HEK293 (cell line): ENCODE data around the gene CRNKL1.

Experiments
- CTCF ChIA-PET: fragments of 350-600 bp; formaldehyde crosslinking; extraction: SDS; loops from one replicate; lab custom pipeline; 2021; ENCODE audit warnings: antibody characterized with exemption; lab: Yijun Ruan, JAX
- POLR2A ChIA-PET: fragments of 300-600 bp; formaldehyde crosslinking; extraction: SDS; loops from one replicate; lab custom pipeline; 2020; ENCODE audit warnings: antibody characterized with exemption, inconsistent platforms; lab: Yijun Ruan, JAX
- H3K27ac ChIP-seq: fragments of 200-500 bp; sonication (Bioruptor generic); 2 replicates; pipeline ENCODE4 v1.5.1; 2014; ENCODE audit warnings: low read depth, low read length, control low read depth, inconsistent platforms; ENCODE audit errors: extremely low read depth
- H3K36me3 ChIP-seq, 2 experiments: fragments of 200-500 bp in 1 of 2; sonication (Bioruptor generic) in 1 of 2; 1 replicate in 1 of 2; 2 replicates in 1 of 2; pipeline ENCODE4 v1.5.1; 2014 to 2017; ENCODE audit warnings: inconsistent platforms in 2 of 2, low read length in 2 of 2; ENCODE audit not compliant: control insufficient read depth in 2 of 2, insufficient read depth in 1 of 2
- H3K4me1 ChIP-seq: fragments of 200-500 bp; sonication (Bioruptor generic); 2 replicates; pipeline ENCODE4 v1.5.1; 2014; ENCODE audit warnings: mild to moderate bottlenecking, low read length, inconsistent platforms; ENCODE audit not compliant: control insufficient read depth, insufficient read depth
- H3K4me3 ChIP-seq: 2 replicates; pipeline ENCODE4 v1.5.1; 2011; ENCODE audit warnings: low read depth, mild to moderate bottlenecking, control low read depth, low read length, moderate library complexity
- H3K9me3 ChIP-seq: fragments of 200-500 bp; sonication (Bioruptor generic); 2 replicates; pipeline ENCODE4 v1.5.1; 2014; ENCODE audit warnings: low read depth, low read length, inconsistent platforms; ENCODE audit not compliant: control insufficient read depth, insufficient read depth
- EGR2 ChIP-seq: fragments of 450-650 bp; formaldehyde crosslinking; IDR thresholded peaks from 2 replicates; pipeline ENCODE4 v1.5.1; 2016; ENCODE audit warnings: low read depth, missing biosample characterization, missing genetic modification characterization
- GLI4 ChIP-seq: fragments of 450-650 bp; formaldehyde crosslinking; IDR thresholded peaks from 2 replicates; pipeline ENCODE4 v1.5.1; 2016; ENCODE audit warnings: missing biosample characterization, missing genetic modification characterization
- HOXC10 ChIP-seq: sonication (generic); formaldehyde crosslinking; IDR thresholded peaks from 2 replicates; pipeline ENCODE4 v1.8.1; 2023; ENCODE audit warnings: mild to moderate bottlenecking, missing genetic modification reagents
- SCRT1 ChIP-seq: fragments of 450-650 bp; formaldehyde crosslinking; IDR thresholded peaks from 2 replicates; pipeline ENCODE4 v1.5.1; 2016; ENCODE audit warnings: missing biosample characterization, missing genetic modification characterization, borderline replicate concordance
- SCRT2 ChIP-seq: fragments of 450-650 bp; formaldehyde crosslinking; IDR thresholded peaks from 2 replicates; pipeline ENCODE4 v1.5.1; 2016; ENCODE audit warnings: missing biosample characterization, missing genetic modification characterization
- SETDB1 ChIP-seq: IDR thresholded peaks from one replicate; pipeline ENCODE4 v1.6.1; 2017; ENCODE audit warnings: mild to moderate bottlenecking, low read length, moderate library complexity, mixed read lengths; ENCODE audit not compliant: insufficient read length
- SP2 ChIP-seq: fragments of 450-650 bp; formaldehyde crosslinking; IDR thresholded peaks from 2 replicates; pipeline ENCODE4 v1.5.1; 2016; ENCODE audit warnings: missing biosample characterization, missing genetic modification characterization
- ZNF121 ChIP-seq: fragments of 450-650 bp; formaldehyde crosslinking; IDR thresholded peaks from 2 replicates; pipeline ENCODE4 v1.5.1; 2016; ENCODE audit warnings: missing biosample characterization, missing genetic modification characterization
- ZNF155 ChIP-seq: fragments of 450-650 bp; formaldehyde crosslinking; IDR thresholded peaks from 2 replicates; pipeline ENCODE4 v1.5.1; 2016; ENCODE audit warnings: missing biosample characterization, missing genetic modification characterization
- ZNF221 ChIP-seq: fragments of 450-650 bp; formaldehyde crosslinking; IDR thresholded peaks from 2 replicates; pipeline ENCODE4 v1.5.1; 2017; ENCODE audit warnings: missing biosample characterization, missing genetic modification characterization, borderline replicate concordance
- ZNF248 ChIP-seq: fragments of 450-650 bp; formaldehyde crosslinking; IDR thresholded peaks from 2 replicates; pipeline ENCODE4 v1.5.1; 2017; ENCODE audit warnings: missing biosample characterization, missing genetic modification characterization
- ZNF292 ChIP-seq: fragments of 450-650 bp; formaldehyde crosslinking; IDR thresholded peaks from 2 replicates; pipeline ENCODE4 v1.5.1; 2016; ENCODE audit warnings: low read depth, missing biosample characterization, missing genetic modification characterization, borderline replicate concordance
- ZNF302 ChIP-seq: fragments of 450-650 bp; formaldehyde crosslinking; IDR thresholded peaks from 2 replicates; pipeline ENCODE4 v1.5.1; 2016; ENCODE audit warnings: missing biosample characterization, missing genetic modification characterization, low read depth
- ZNF530 ChIP-seq: fragments of 450-650 bp; formaldehyde crosslinking; IDR thresholded peaks from 2 replicates; pipeline ENCODE4 v1.5.1; 2016; ENCODE audit warnings: low read depth, missing biosample characterization, missing genetic modification characterization
- ZNF555 ChIP-seq: fragments of 450-650 bp; formaldehyde crosslinking; conservative IDR thresholded peaks from 2 replicates; pipeline ENCODE4 v1.5.1; 2017; ENCODE audit warnings: missing biosample characterization, mild to moderate bottlenecking, missing genetic modification characterization, inconsistent platforms
- ZNF585B ChIP-seq: fragments of 450-650 bp; formaldehyde crosslinking; IDR thresholded peaks from 2 replicates; pipeline ENCODE4 v1.5.1; 2016; ENCODE audit warnings: missing biosample characterization, missing genetic modification characterization
- ZNF654 ChIP-seq: fragments of 450-650 bp; formaldehyde crosslinking; IDR thresholded peaks from 2 replicates; pipeline ENCODE4 v1.5.1; 2016; ENCODE audit warnings: low read depth, missing biosample characterization, missing genetic modification characterization
- ZNF664 ChIP-seq: fragments of 450-650 bp; formaldehyde crosslinking; IDR thresholded peaks from 2 replicates; pipeline ENCODE4 v1.5.1; 2016; ENCODE audit warnings: missing biosample characterization, missing genetic modification characterization
- TF ChIP-seq, protein P1 (sequence below): fragments of 450-650 bp; formaldehyde crosslinking; conservative IDR thresholded peaks from 2 replicates; pipeline ENCODE4 v1.5.1; 2016; ENCODE audit warnings: low read depth, missing biosample characterization, missing genetic modification characterization
- TF ChIP-seq, protein P2 (sequence below): fragments of 450-650 bp; formaldehyde crosslinking; IDR thresholded peaks from 2 replicates; pipeline ENCODE4 v1.5.1; 2016; ENCODE audit warnings: missing biosample characterization, missing genetic modification characterization, low read depth
- TF ChIP-seq, protein P3 (sequence below): fragments of 450-650 bp; formaldehyde crosslinking; IDR thresholded peaks from 2 replicates; pipeline ENCODE4 v1.5.1; 2016; ENCODE audit warnings: missing biosample characterization, missing genetic modification characterization
- TF ChIP-seq, protein P4 (sequence below): fragments of 450-650 bp; formaldehyde crosslinking; IDR thresholded peaks from 2 replicates; pipeline ENCODE4 v1.5.1; 2016; ENCODE audit warnings: missing biosample characterization, missing genetic modification characterization
- TF ChIP-seq, protein P5 (sequence below): fragments of 450-650 bp; formaldehyde crosslinking; IDR thresholded peaks from 2 replicates; pipeline ENCODE4 v1.5.1; 2016; ENCODE audit warnings: missing biosample characterization, missing genetic modification characterization
- TF ChIP-seq, protein P6 (sequence below): fragments of 450-650 bp; formaldehyde crosslinking; IDR thresholded peaks from 2 replicates; pipeline ENCODE4 v1.5.1; 2016; ENCODE audit warnings: missing biosample characterization, missing genetic modification characterization

The CRNKL1 gene

DNA sequence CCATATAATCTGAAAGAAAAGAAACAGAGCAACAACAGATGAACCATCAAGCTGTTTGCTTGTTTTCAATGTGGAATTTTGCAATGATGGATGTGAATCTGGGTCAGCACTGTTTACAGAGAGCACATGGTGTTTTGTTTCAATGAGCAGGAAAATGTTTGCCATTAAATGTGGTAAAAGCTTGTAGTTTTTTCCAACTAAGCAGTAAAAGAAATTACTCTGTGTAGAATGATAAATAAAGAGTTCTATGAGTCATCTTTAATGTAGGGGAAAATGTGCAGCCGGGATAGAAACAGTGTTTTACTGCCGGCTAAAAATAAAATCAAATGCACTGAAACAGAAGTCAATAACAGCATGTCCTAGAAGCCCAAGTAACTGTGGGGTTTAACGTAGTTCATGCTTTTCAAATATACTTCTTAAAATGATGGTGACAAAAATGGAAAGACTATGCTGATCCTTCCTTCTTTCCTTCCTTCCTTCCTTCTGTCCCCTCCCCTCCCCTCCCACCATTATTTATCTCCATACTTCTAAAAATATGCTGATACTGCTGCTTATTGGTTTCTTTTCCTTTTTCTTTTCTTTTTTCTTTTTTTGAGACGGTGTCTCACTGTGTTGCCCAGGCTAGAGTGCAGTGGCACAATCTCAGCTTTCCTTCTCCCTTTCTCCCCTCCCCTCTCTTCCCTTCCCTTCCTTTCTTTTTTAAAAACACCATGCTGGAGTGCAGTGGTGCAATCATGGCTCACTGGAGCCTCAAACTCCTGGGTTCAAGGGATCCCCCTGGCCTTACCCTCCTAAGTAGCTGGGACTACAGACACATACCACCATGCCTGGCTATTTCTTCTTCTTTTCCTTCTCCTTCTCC lies 41.4 kb downstream of the CRNKL1 start:
- POLR2A ChIA-PET: no interaction called here
- TF ChIP-seq SCRT2 (tag by site-specific recombination) (no peak), ZNF248 (tag by site-specific recombination) (no peak), ZNF292 (tag by site-specific recombination) (no peak), EGR2 (tag by site-specific recombination) (no peak), ZNF585B (no peak), ZNF155 (tag by site-specific recombination) (no peak), ZNF221 (tag by site-specific recombination) (0 out of 2 replicates have a peak, but pooled peaks have one; percentile 12), SETDB1 (no peak), ZNF302 (tag by site-specific recombination) (no peak), ZNF664 (no peak), ZNF654 (tag by site-specific recombination) (peak; percentile 1; the same call in 1 of the 2 replicates), SCRT1 (tag by site-specific recombination) (no peak), ZNF121 (peak; percentile 81), ZNF555 (tag by site-specific recombination) (no peak), ZNF530 (tag by site-specific recombination) (no peak), HOXC10 (no peak), SP2 (tag by site-specific recombination) (no peak), GLI4 (tag by site-specific recombination) (no peak)
- TF ChIP-seq, protein P1, sequence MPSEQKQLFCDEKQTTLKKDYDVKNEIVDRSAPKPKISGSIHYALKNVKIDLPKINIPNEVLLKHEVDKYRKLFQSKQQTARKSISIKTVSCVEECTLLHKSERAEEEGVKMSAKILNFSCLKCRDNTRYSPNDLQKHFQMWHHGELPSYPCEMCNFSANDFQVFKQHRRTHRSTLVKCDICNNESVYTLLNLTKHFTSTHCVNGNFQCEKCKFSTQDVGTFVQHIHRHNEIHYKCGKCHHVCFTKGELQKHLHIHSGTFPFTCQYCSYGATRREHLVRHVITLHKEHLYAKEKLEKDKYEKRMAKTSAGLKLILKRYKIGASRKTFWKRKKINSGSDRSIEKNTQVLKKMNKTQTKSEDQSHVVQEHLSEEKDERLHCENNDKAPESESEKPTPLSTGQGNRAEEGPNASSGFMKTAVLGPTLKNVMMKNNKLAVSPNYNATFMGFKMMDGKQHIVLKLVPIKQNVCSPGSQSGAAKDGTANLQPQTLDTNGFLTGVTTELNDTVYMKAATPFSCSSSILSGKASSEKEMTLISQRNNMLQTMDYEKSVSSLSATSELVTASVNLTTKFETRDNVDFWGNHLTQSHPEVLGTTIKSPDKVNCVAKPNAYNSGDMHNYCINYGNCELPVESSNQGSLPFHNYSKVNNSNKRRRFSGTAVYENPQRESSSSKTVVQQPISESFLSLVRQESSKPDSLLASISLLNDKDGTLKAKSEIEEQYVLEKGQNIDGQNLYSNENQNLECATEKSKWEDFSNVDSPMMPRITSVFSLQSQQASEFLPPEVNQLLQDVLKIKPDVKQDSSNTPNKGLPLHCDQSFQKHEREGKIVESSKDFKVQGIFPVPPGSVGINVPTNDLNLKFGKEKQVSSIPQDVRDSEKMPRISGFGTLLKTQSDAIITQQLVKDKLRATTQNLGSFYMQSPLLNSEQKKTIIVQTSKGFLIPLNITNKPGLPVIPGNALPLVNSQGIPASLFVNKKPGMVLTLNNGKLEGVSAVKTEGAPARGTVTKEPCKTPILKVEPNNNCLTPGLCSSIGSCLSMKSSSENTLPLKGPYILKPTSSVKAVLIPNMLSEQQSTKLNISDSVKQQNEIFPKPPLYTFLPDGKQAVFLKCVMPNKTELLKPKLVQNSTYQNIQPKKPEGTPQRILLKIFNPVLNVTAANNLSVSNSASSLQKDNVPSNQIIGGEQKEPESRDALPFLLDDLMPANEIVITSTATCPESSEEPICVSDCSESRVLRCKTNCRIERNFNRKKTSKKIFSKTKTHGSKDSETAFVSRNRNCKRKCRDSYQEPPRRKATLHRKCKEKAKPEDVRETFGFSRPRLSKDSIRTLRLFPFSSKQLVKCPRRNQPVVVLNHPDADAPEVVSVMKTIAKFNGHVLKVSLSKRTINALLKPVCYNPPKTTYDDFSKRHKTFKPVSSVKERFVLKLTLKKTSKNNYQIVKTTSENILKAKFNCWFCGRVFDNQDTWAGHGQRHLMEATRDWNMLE (tag by site-specific recombination): no peak
- TF ChIP-seq, protein P2, sequence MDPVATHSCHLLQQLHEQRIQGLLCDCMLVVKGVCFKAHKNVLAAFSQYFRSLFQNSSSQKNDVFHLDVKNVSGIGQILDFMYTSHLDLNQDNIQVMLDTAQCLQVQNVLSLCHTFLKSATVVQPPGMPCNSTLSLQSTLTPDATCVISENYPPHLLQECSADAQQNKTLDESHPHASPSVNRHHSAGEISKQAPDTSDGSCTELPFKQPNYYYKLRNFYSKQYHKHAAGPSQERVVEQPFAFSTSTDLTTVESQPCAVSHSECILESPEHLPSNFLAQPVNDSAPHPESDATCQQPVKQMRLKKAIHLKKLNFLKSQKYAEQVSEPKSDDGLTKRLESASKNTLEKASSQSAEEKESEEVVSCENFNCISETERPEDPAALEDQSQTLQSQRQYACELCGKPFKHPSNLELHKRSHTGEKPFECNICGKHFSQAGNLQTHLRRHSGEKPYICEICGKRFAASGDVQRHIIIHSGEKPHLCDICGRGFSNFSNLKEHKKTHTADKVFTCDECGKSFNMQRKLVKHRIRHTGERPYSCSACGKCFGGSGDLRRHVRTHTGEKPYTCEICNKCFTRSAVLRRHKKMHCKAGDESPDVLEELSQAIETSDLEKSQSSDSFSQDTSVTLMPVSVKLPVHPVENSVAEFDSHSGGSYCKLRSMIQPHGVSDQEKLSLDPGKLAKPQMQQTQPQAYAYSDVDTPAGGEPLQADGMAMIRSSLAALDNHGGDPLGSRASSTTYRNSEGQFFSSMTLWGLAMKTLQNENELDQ: no peak
- TF ChIP-seq, protein P3, sequence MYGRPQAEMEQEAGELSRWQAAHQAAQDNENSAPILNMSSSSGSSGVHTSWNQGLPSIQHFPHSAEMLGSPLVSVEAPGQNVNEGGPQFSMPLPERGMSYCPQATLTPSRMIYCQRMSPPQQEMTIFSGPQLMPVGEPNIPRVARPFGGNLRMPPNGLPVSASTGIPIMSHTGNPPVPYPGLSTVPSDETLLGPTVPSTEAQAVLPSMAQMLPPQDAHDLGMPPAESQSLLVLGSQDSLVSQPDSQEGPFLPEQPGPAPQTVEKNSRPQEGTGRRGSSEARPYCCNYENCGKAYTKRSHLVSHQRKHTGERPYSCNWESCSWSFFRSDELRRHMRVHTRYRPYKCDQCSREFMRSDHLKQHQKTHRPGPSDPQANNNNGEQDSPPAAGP: no peak
- TF ChIP-seq, protein P4, sequence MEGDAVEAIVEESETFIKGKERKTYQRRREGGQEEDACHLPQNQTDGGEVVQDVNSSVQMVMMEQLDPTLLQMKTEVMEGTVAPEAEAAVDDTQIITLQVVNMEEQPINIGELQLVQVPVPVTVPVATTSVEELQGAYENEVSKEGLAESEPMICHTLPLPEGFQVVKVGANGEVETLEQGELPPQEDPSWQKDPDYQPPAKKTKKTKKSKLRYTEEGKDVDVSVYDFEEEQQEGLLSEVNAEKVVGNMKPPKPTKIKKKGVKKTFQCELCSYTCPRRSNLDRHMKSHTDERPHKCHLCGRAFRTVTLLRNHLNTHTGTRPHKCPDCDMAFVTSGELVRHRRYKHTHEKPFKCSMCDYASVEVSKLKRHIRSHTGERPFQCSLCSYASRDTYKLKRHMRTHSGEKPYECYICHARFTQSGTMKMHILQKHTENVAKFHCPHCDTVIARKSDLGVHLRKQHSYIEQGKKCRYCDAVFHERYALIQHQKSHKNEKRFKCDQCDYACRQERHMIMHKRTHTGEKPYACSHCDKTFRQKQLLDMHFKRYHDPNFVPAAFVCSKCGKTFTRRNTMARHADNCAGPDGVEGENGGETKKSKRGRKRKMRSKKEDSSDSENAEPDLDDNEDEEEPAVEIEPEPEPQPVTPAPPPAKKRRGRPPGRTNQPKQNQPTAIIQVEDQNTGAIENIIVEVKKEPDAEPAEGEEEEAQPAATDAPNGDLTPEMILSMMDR (tag by site-specific recombination): no peak
- TF ChIP-seq, protein P5, sequence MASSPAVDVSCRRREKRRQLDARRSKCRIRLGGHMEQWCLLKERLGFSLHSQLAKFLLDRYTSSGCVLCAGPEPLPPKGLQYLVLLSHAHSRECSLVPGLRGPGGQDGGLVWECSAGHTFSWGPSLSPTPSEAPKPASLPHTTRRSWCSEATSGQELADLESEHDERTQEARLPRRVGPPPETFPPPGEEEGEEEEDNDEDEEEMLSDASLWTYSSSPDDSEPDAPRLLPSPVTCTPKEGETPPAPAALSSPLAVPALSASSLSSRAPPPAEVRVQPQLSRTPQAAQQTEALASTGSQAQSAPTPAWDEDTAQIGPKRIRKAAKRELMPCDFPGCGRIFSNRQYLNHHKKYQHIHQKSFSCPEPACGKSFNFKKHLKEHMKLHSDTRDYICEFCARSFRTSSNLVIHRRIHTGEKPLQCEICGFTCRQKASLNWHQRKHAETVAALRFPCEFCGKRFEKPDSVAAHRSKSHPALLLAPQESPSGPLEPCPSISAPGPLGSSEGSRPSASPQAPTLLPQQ (tag by site-specific recombination): peak; percentile 24; the same call in 1 of the 2 replicates
- TF ChIP-seq, protein P6, sequence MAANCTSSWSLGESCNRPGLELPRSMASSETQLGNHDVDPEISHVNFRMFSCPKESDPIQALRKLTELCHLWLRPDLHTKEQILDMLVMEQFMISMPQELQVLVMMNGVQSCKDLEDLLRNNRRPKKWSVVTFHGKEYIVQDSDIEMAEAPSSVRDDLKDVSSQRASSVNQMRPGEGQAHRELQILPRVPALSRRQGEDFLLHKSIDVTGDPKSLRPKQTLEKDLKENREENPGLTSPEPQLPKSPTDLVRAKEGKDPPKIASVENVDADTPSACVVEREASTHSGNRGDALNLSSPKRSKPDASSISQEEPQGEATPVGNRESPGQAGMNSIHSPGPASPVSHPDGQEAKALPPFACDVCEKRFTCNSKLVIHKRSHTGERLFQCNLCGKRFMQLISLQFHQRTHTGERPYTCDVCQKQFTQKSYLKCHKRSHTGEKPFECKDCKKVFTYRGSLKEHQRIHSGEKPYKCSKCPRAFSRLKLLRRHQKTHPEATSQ (tag by site-specific recombination): no peak

More for the DNA sequence above, 41.4 kb downstream of the CRNKL1 start:
- CTCF ChIA-PET: interaction anchor here (0.7 to 0.9 kb wide), 3 partner anchors 296 to 812 kb away, joined by 3 to 4 read pairs (median 3); no protein-coding TSS in a partner anchor
- Histone ChIP-seq H3K9me3 (no peaks in the 10 kb centered on the region), H3K4me3 (no peak overlapping the region), H3K4me1 (peaks cover 2% of the 10 kb centered on the region; the same call in 1 of the 2 replicates), H3K36me3 (no peaks in the 10 kb centered on the region), H3K27ac (no peak overlapping the region)
